Keratinocyte (primary cell): ENCODE measurements around the gene HNRNPA2B1.

Experiments
- CTCF ChIP-seq, 3 experiments: IDR thresholded peaks in 1 of 3; conservative IDR thresholded peaks in 1 of 3; optimal IDR thresholded peaks in 1 of 3; 2 replicates in 2 of 3; 3 replicates in 1 of 3; pipeline versions ENCODE3 to v1.5.1; 2011; ENCODE audit warnings: low read length in 3 of 3, mild to moderate bottlenecking in 3 of 3, moderate library complexity in 2 of 3, control low read depth in 1 of 3, inconsistent platforms in 1 of 3; ENCODE audit not compliant: insufficient read depth in 2 of 3; ENCODE audit errors: extremely low read depth in 1 of 3
- EZH2 ChIP-seq: IDR thresholded peaks from one replicate; pipeline ENCODE4 v1.6.1; 2012; ENCODE audit warnings: inconsistent platforms, mild to moderate bottlenecking, low read length, moderate library complexity

GRCh38 chr7:26145238-26145637 lies 55.3 kb downstream of the HNRNPA2B1 start:
- TF ChIP-seq CTCF (optimal IDR thresholded peaks at IDR 0.05 in 1 of 3, IDR thresholded peaks at IDR 0.05 in 1 of 3, conservative IDR thresholded peaks at IDR 0.05 in 1 of 3; ENCODE audit: extremely low read depth in 1 of 3, insufficient read depth in 2 of 3, low read length in 3 of 3) (no peak), EZH2 (no peak)
